SHP77 (cell line): ENCODE measurements around the gene SLC25A44.

Source experiments
- DNase-seq, 2 experiments: peaks; one replicate each; lab custom pipeline; 2025; lab: John Stamatoyannopoulos, UW

Gene SLC25A44

GRCh38 chr1:156193488-156194299, at the start of gene SLC25A44:
SLC25A44 (plus strand) TSS chr1:156194104; CDS start chr1:156199848, 5,744 bp downstream.
- peak; percentile 99 to 100 for DNase-seq

GRCh38 chr1:156144742-156145141, 49.2 kb upstream of the SLC25A44 start:
- DNase-seq = no peak

- DNase-seq = no peak
These were observed 48.3 kb upstream of the SLC25A44 start for GRCh38 chr1:156145650-156146019.

- peak; percentile 94 to 96 for DNase-seq
These were observed 47.7 kb upstream of the SLC25A44 start for GRCh38 chr1:156146020-156146768.

GRCh38 chr1:156146769-156147405, 47.0 kb upstream of the SLC25A44 start:
- peak in 1 of 2 experiments; percentile 62 for DNase-seq

- no peak for DNase-seq
These were observed 45.7 kb upstream of the SLC25A44 start for GRCh38 chr1:156148216-156148615.

GRCh38 chr1:156149374-156150332, 44.3 kb upstream of the SLC25A44 start:
- no peak for DNase-seq

GRCh38 chr1:156150333-156151011, 43.4 kb upstream of the SLC25A44 start:
- no peak for DNase-seq

- no peak for DNase-seq
These were observed 42.7 kb upstream of the SLC25A44 start for GRCh38 chr1:156151093-156151688.

GRCh38 chr1:156152628-156153027, 41.3 kb upstream of the SLC25A44 start:
- no peak for DNase-seq

DNA sequence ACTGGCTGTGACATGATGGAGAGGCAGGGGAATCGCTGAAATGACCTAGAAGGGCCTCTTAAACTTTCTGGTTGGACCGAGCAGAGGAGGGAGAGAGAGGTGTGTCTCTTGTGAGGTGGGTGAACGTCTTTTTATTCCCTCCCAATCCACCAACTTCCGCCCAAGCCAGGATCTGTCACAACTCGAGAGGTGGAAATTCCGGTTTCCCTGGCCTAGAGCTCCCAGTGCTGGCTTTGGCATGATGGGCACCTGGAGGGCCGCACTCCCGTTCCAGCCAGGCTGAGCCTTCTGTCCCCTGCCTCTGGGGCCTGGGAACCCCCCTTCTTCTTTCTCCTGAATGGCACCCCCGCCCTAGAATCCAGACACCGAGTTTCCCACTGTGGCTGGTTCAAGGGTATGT, 40.5 kb upstream of the SLC25A44 start, which contains the start of gene SEMA4A:
Gene SEMA4A (plus strand): TSS at position 224 of the 400 bp plus-strand sequence. CDS start 994 bp downstream, outside the sequence.
- DNase-seq = no peak

DNA sequence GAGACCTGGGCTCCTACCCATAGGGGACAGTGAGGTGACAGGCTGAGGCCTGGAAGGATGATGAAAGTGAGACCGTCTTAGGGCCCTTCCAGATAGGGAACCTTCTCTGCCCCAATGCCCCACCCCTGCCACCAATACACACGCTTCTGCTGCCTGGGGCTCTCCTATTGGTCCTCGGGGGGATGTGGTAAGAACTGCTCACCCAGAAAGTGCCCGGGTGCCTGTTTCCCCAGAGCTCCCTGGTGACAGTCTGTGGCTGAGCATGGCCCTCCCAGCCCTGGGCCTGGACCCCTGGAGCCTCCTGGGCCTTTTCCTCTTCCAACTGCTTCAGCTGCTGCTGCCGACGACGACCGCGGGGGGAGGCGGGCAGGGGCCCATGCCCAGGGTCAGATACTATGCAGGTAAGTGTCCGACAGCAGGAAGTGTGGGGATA, 39.6 kb upstream of the SLC25A44 start:
- no peak for DNase-seq

DNA sequence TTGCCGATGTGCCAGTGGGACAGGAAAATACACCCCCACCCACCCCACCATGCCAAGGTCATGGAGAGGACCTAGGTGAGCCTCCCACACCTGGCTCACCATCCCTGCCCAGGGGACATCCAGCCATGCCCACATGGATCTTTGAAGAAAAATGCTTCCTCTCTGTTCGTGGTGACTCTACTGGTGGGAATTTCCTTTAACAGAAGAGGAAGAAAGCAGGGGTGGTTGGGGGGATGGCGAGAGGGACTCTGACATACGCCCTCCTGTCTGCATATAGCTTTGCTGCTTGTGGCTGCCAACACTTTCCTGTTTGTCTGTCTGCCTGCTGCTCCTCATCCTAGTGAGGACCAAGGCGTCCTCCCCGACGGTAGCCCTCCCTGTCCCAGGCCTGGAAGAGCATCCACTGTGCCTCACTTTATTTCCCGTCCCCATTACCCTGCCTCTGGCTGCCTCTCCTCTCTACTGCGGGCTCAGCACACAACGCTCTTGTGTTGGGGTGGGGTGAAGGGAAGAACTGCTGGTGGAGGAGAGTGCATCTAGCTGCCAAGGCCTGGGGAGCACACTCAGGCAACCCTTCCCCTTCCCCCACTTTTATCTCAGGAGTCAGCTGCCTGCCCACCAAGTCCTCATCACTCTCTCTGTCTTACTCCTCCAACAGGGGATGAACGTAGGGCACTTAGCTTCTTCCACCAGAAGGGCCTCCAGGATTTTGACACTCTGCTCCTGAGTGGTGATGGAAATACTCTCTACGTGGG, 38.0 kb upstream of the SLC25A44 start:
- no peak for DNase-seq

GRCh38 chr1:156157506-156157905, 36.4 kb upstream of the SLC25A44 start:
- no peak for DNase-seq

DNA sequence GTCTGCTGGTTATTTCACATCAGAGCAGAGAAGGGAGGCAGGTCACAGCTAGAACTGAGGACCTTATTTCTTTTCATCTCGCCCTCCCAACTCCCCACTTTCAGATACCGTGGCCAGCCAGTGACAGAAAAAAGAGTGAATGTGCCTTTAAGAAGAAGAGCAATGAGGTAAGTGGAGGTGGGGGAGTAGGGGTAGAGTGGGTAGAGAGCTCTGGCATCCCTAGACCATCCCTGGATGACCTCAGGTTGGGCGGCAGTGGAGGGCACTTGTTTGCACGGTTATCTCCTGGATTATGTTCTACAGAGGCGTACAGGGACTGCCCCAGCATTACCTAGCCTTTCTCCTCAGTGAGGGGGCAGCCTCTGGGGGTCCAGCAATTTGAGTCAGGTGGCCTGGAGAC, 35.9 kb upstream of the SLC25A44 start:
- DNase-seq = no peak

GRCh38 chr1:156160000-156160742, 33.7 kb upstream of the SLC25A44 start:
- no peak for DNase-seq

DNA sequence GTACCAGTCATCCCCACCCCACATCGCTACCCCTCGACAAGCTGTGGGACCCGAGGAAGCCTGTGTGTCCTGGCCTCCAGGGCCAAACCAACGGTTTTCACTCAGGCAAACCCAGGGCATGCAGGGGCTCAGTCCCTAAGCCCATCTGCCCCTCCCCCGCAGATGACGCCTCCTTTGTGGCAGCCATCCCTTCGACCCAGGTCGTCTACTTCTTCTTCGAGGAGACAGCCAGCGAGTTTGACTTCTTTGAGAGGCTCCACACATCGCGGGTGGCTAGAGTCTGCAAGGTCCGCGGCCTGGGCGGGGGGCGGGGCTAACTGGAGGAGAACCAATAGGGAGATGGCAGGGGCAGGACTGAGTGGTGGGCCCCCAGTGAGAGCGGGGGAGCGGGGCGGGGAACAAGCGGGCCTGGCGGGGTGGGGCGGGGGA, 33.1 kb upstream of the SLC25A44 start:
- no peak for DNase-seq

DNA sequence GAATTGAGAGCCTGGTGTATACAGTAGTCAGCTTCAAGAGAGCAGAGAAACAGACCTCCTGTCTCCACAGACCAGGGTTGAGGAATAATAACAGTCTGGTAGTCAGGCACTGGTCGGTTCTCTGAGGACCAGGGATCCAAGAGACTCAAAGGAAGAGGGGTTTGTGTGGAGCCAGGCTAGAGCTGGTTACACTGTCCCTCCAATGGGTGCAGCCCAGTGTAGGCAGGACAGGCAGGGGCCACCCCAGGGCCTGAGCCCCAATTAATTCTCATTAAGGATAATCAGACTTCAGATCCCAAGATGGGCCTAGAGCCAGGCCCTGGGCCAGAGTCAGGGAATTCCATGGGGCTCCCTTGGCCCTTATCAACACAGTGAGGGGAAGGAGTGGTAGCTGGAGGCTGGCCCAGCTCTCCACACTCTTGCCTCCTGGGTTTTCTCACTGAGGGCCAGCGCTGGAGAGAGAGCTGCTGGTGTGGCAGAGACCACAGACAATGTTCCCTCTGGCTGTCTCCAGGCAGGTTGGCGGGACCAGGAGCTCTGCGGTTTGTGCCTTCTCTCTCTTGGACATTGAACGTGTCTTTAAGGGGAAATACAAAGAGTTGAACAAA, 31.4 kb upstream of the SLC25A44 start:
- no peak for DNase-seq
